ENCODE measurements around the gene PDE6C. TPM values are rescaled to one million over a fixed set of nuclear protein-coding genes. Genes with fewer than 3 reads are reported as not detected.

The PDE6C gene
- total and polyA plus RNA-seq, 2 donors from 2014 or later, result not detected

DNA sequence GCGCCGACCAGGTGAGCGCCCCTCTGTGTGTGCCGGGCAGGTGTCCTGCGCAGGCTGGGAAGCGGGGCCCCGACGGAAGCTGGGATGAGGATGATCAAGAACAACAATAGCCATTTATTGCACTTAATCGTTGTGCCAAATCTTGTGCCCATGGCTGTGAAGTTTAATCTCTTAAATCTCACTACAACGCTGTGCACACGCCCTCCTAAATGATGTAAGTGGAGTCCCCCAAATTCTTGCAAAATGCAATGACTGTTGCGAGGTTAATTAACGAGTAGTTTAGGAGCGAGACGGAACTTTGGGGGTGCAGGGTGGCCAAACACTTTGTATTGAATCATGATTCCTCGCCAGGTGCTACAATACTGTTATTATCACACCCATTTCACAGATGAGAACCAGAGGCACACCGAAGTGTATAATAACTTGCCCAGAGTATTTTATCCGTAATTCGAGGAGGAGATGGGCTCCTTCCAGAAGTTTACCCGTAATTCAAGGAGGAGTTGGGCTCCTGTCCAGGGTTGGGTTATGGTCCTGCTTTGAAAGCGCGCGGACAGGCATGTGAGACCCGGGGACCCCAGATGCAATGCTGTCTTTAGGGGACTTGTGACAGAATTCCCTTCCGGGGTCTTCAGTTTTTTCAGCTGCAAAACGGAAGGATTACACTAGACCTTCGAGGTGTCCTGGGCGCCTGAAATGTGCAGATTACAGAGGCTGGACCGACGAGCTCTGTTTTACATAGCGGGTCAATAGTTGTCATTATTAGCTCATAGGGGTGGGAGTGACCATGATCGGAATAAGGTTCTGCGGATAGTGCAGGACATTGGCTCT is 44.8 kb upstream of the PDE6C start:
- Histone ChIP-seq H3K36me3 (ENCODE audit: control insufficient read depth in 2 of 3, insufficient read depth in 3 of 3, low read length in 3 of 3) (no peaks in the 10 kb centered on the region), H3K4me1 (ENCODE audit: control insufficient read depth in 2 of 3, insufficient read depth in 2 of 3, low read depth in 1 of 3, low read length in 3 of 3) (no peaks in the 10 kb centered on the region), H3K4me3 (ENCODE audit: low read length in 3 of 3) (no peak overlapping the region), H3K27me3 (ENCODE audit: control insufficient read depth, insufficient read depth, low read length) (peaks cover 16% of the 10 kb centered on the region), H3K9me3 (ENCODE audit: control insufficient read depth in 2 of 3, insufficient read depth in 1 of 3, low read length in 3 of 3) (no peaks in the 10 kb centered on the region), H3K27ac (ENCODE audit: low read depth in 2 of 2, low read length in 2 of 2) (no peak overlapping the region), H3K9ac (ENCODE audit: low read length in 3 of 3) (no peak overlapping the region)
- TF ChIP-seq CTCF (IDR thresholded peaks at IDR 0.05; ENCODE audit: borderline replicate concordance, extremely low read depth, insufficient read depth), result no peak
- intact Hi-C loops (cut with DNase I), result no loop called here
- no peak for DNase-seq
- FAIRE-seq, result no peak

- no peaks in the 10 kb centered on the region for H3K4me1 ChIP-seq (ENCODE audit: control insufficient read depth in 2 of 3, insufficient read depth in 2 of 3, low read depth in 1 of 3, low read length in 3 of 3)
- no peak overlapping the region for H3K9ac ChIP-seq (ENCODE audit: low read length in 3 of 3)
- no peak for TF ChIP-seq CTCF (IDR thresholded peaks at IDR 0.05; ENCODE audit: borderline replicate concordance, extremely low read depth, insufficient read depth)
- H3K27ac ChIP-seq (ENCODE audit: low read depth in 2 of 2, low read length in 2 of 2), result no peak overlapping the region
- DNase-seq, result no peak
- no peaks in the 10 kb centered on the region for H3K36me3 ChIP-seq (ENCODE audit: control insufficient read depth in 2 of 3, insufficient read depth in 3 of 3, low read length in 3 of 3)
- FAIRE-seq, result no peak
- H3K27me3 ChIP-seq (ENCODE audit: control insufficient read depth, insufficient read depth, low read length), result peaks cover 16% of the 10 kb centered on the region
- no peaks in the 10 kb centered on the region for H3K9me3 ChIP-seq (ENCODE audit: control insufficient read depth in 2 of 3, insufficient read depth in 1 of 3, low read length in 3 of 3)
- intact Hi-C loops (cut with DNase I), result no loop called here
- no peak overlapping the region for H3K4me3 ChIP-seq (ENCODE audit: low read length in 3 of 3)
These were observed 44.3 kb upstream of the PDE6C start for GRCh38 chr10:93568105-93568390.

GRCh38 chr10:93570383-93570782 is 42.0 kb upstream of the PDE6C start:
- H3K9ac ChIP-seq (ENCODE audit: low read length in 3 of 3), result no peak overlapping the region

More at GRCh38 chr10:93570383-93570782, 42.0 kb upstream of the PDE6C start:
- Histone ChIP-seq H3K27me3 (ENCODE audit: control insufficient read depth, insufficient read depth, low read length) (peaks cover 15% of the 10 kb centered on the region), H3K9me3 (ENCODE audit: control insufficient read depth in 2 of 3, insufficient read depth in 1 of 3, low read length in 3 of 3) (no peaks in the 10 kb centered on the region), H3K27ac (ENCODE audit: low read depth in 2 of 2, low read length in 2 of 2) (no peak overlapping the region), H3K4me3 (ENCODE audit: low read length in 3 of 3) (no peak overlapping the region), H3K4me1 (ENCODE audit: control insufficient read depth in 2 of 3, insufficient read depth in 2 of 3, low read depth in 1 of 3, low read length in 3 of 3) (no peaks in the 10 kb centered on the region), H3K36me3 (ENCODE audit: control insufficient read depth in 2 of 3, insufficient read depth in 3 of 3, low read length in 3 of 3) (no peaks in the 10 kb centered on the region)
- FAIRE-seq (no peak), DNase-seq (no peak)
- no peak for TF ChIP-seq CTCF (IDR thresholded peaks at IDR 0.05; ENCODE audit: borderline replicate concordance, extremely low read depth, insufficient read depth)
- intact Hi-C loops (cut with DNase I), result no loop called here

Data from kidney (tissue), 14 donors.